Measurements from ENCODE around the gene EMC8. TPM values are rescaled to one million over a fixed set of nuclear protein-coding genes. Genes with fewer than 3 reads are reported as not detected.

The EMC8 gene
- total RNA-seq, 4 donors from 2014 or later, result 23.4 to 32.5 (median 26.8) TPM

GRCh38 chr16:85798283-85798776 is 1.0 kb downstream of the EMC8 start:
- TF ChIP-seq EP300 (IDR thresholded peaks at IDR 0.05) (no peak), POLR2AphosphoS5 (IDR thresholded peaks at IDR 0.05) (no peak), POLR2A (IDR thresholded peaks at IDR 0.05) (no peak), CTCF (IDR thresholded peaks at IDR 0.05) (no peak)
- 2 to 20% methylated on average over 9 to 15 of the region's 17 CpGs for WGBS, 2 donors (ENCODE audit: low coverage in 1 of 2)
- H3K27ac ChIP-seq, result peak overlapping the region in 1 of 4 donors; percentile 91
- no peaks in the 10 kb centered on the region for H3K27me3 ChIP-seq
- ATAC-seq, result no peak
- peaks cover 0 to 60% of the 10 kb centered on the region in 2 donors for H3K36me3 ChIP-seq
- no peaks in the 10 kb centered on the region for H3K9me3 ChIP-seq
- H3K4me1 ChIP-seq, result peaks cover 0 to 69% (median 23%) of the 10 kb centered on the region in 3 donors
- H3K4me3 ChIP-seq, result peak overlapping the region; percentile 86 to 88

- no peak overlapping the region for H3K4me3 ChIP-seq
- ATAC-seq, result no peak
Observed at GRCh38 chr16:85796599-85796998, 2.7 kb downstream of the EMC8 start.

GRCh38 chr16:85796152-85796551 is 3.2 kb downstream of the EMC8 start:
- Histone ChIP-seq H3K4me1 (peaks cover 0 to 48% (median 23%) of the 10 kb centered on the region in 3 donors), H3K27ac (no peak overlapping the region), H3K36me3 (peaks cover 0 to 60% of the 10 kb centered on the region in 2 donors), H3K9me3 (no peaks in the 10 kb centered on the region), H3K4me3 (no peak overlapping the region), H3K27me3 (no peaks in the 10 kb centered on the region)
- 82 to 85% methylated on average over 5 to 6 of the region's 6 CpGs for WGBS, 2 donors (ENCODE audit: low coverage in 1 of 2)
- TF ChIP-seq POLR2AphosphoS5 (IDR thresholded peaks at IDR 0.05), result no peak
- TF ChIP-seq EP300 (IDR thresholded peaks at IDR 0.05), result no peak
- no peak for TF ChIP-seq POLR2A (IDR thresholded peaks at IDR 0.05)
- TF ChIP-seq CTCF (IDR thresholded peaks at IDR 0.05), result no peak
- no peak for ATAC-seq

More at GRCh38 chr16:85796599-85796998, 2.7 kb downstream of the EMC8 start:
- no peaks in the 10 kb centered on the region for H3K9me3 ChIP-seq
- no peak overlapping the region for H3K27ac ChIP-seq
- TF ChIP-seq CTCF (IDR thresholded peaks at IDR 0.05), result no peak
- TF ChIP-seq POLR2A (IDR thresholded peaks at IDR 0.05), result no peak
- TF ChIP-seq EP300 (IDR thresholded peaks at IDR 0.05), result no peak
- no peak for TF ChIP-seq POLR2AphosphoS5 (IDR thresholded peaks at IDR 0.05)
- no peaks in the 10 kb centered on the region for H3K27me3 ChIP-seq
- peaks cover 0 to 60% of the 10 kb centered on the region in 2 donors for H3K36me3 ChIP-seq
- peaks cover 0 to 52% (median 23%) of the 10 kb centered on the region in 3 donors for H3K4me1 ChIP-seq
- 88% methylated on average over 6 of the region's 7 CpGs; no CpG with 5 or more reads in 1 of the 2 donors for WGBS, 2 donors (ENCODE audit: low coverage in 1 of 2)

- no peak for ATAC-seq
- no peak overlapping the region for H3K27ac ChIP-seq
- H3K4me1 ChIP-seq, result peaks cover 0 to 35% (median 15%) of the 10 kb centered on the region in 3 donors
- no peak for TF ChIP-seq POLR2AphosphoS5 (IDR thresholded peaks at IDR 0.05)
- TF ChIP-seq EP300 (IDR thresholded peaks at IDR 0.05), result no peak
- TF ChIP-seq POLR2A (IDR thresholded peaks at IDR 0.05), result no peak
- TF ChIP-seq CTCF (IDR thresholded peaks at IDR 0.05), result no peak
- H3K9me3 ChIP-seq, result no peaks in the 10 kb centered on the region
- H3K36me3 ChIP-seq, result peaks cover 0 to 60% of the 10 kb centered on the region in 2 donors
- H3K4me3 ChIP-seq, result no peak overlapping the region
- H3K27me3 ChIP-seq, result no peaks in the 10 kb centered on the region
- WGBS, 2 donors (ENCODE audit: low coverage in 1 of 2), result 20 to 71% methylated on average over 1 to 2 of the region's 8 CpGs
Observed at GRCh38 chr16:85794696-85795095, 4.6 kb downstream of the EMC8 start.

GRCh38 chr16:85793662-85794298 is 5.6 kb downstream of the EMC8 start:
- Histone ChIP-seq H3K9me3 (no peaks in the 10 kb centered on the region), H3K27ac (no peak overlapping the region), H3K4me1 (peaks cover 0 to 36% (median 15%) of the 10 kb centered on the region in 3 donors), H3K36me3 (peaks cover 0 to 62% of the 10 kb centered on the region in 2 donors), H3K27me3 (no peaks in the 10 kb centered on the region), H3K4me3 (no peak overlapping the region)
- no peak for ATAC-seq
- TF ChIP-seq POLR2A (IDR thresholded peaks at IDR 0.05), result no peak
- no peak for TF ChIP-seq POLR2AphosphoS5 (IDR thresholded peaks at IDR 0.05)
- no peak for TF ChIP-seq EP300 (IDR thresholded peaks at IDR 0.05)
- no peak for TF ChIP-seq CTCF (IDR thresholded peaks at IDR 0.05)
- WGBS, 2 donors (ENCODE audit: low coverage in 1 of 2), result 80 to 92% methylated on average over 1 to 5 of the region's 5 CpGs

Data from gastroesophageal sphincter (tissue), 4 donors.